ENCODE measurements around the gene NAALADL2. TPM values are rescaled to one million over a fixed set of nuclear protein-coding genes. Genes with fewer than 3 reads are reported as not detected.
"Not testable (repeated sequence)": the region's sequence is repeated elsewhere in the genome, so short reads cannot be mapped to it uniquely, and the experiment has no call there.

NAALADL2 gene
- polyA plus RNA-seq, 2 donors = 0.26 to 0.54 TPM

GRCh38 chr3:175526609-175527280 lies 667.6 kb downstream of the NAALADL2 start:
- WGBS, 2 donors = 47% methylated on average over 4 of the region's 4 CpGs
- Histone ChIP-seq H3K4me1 (ENCODE audit: control insufficient read depth in 2 of 2, insufficient read depth in 2 of 2, low read length in 1 of 2) (no peaks in the 10 kb centered on the region), H3K27ac (ENCODE audit: low read depth in 2 of 2, low read length in 1 of 2) (no peak overlapping the region), H3K9me3 (ENCODE audit: control insufficient read depth in 2 of 2, insufficient read depth in 1 of 2, low read depth in 1 of 2, low read length in 1 of 2) (peaks cover 0 to 2% of the 10 kb centered on the region in 2 donors), H3K4me3 (ENCODE audit: low read depth in 1 of 2, low read length in 2 of 2) (peak overlapping the region in 1 of 2 donors; percentile 49), H3K36me3 (ENCODE audit: control insufficient read depth in 2 of 2, insufficient read depth in 2 of 2, low read length in 1 of 2) (no peaks in the 10 kb centered on the region), H3K27me3 (ENCODE audit: control insufficient read depth in 1 of 2, insufficient read depth in 2 of 2, low read length in 2 of 2) (no peaks in the 10 kb centered on the region)

- not testable (repeated sequence) for H3K4me3 ChIP-seq (ENCODE audit: low read depth in 1 of 2, low read length in 2 of 2); H3K27ac ChIP-seq (ENCODE audit: low read depth in 2 of 2, low read length in 1 of 2); H3K27me3 ChIP-seq (ENCODE audit: control insufficient read depth in 1 of 2, insufficient read depth in 2 of 2, low read length in 2 of 2); H3K4me1 ChIP-seq (ENCODE audit: control insufficient read depth in 2 of 2, insufficient read depth in 2 of 2, low read length in 1 of 2); H3K36me3 ChIP-seq (ENCODE audit: control insufficient read depth in 2 of 2, insufficient read depth in 2 of 2, low read length in 1 of 2); H3K9me3 ChIP-seq (ENCODE audit: control insufficient read depth in 2 of 2, insufficient read depth in 1 of 2, low read depth in 1 of 2, low read length in 1 of 2)
- 66 to 67% methylated on average over 2 of the region's 2 CpGs for WGBS, 2 donors
These were observed 669.6 kb downstream of the NAALADL2 start for GRCh38 chr3:175528693-175529092.

- WGBS, 2 donors = 77 to 86% methylated on average over 2 of the region's 2 CpGs
- H3K4me3 ChIP-seq (ENCODE audit: low read depth in 1 of 2, low read length in 2 of 2) = no peak overlapping the region
- peaks cover 0 to 2% of the 10 kb centered on the region in 2 donors for H3K27me3 ChIP-seq (ENCODE audit: control insufficient read depth in 1 of 2, insufficient read depth in 2 of 2, low read length in 2 of 2)
- H3K27ac ChIP-seq (ENCODE audit: low read depth in 2 of 2, low read length in 1 of 2) = no peak overlapping the region
- H3K36me3 ChIP-seq (ENCODE audit: control insufficient read depth in 2 of 2, insufficient read depth in 2 of 2, low read length in 1 of 2) = no peaks in the 10 kb centered on the region
- H3K4me1 ChIP-seq (ENCODE audit: control insufficient read depth in 2 of 2, insufficient read depth in 2 of 2, low read length in 1 of 2) = no peaks in the 10 kb centered on the region
- H3K9me3 ChIP-seq (ENCODE audit: control insufficient read depth in 2 of 2, insufficient read depth in 1 of 2, low read depth in 1 of 2, low read length in 1 of 2) = no peaks in the 10 kb centered on the region
These were observed 676.2 kb downstream of the NAALADL2 start for GRCh38 chr3:175535351-175535750.

GRCh38 chr3:175546115-175546514 lies 687.0 kb downstream of the NAALADL2 start:
- Histone ChIP-seq H3K27ac (ENCODE audit: low read depth in 2 of 2, low read length in 1 of 2) (no peak overlapping the region), H3K4me1 (ENCODE audit: control insufficient read depth in 2 of 2, insufficient read depth in 2 of 2, low read length in 1 of 2) (no peaks in the 10 kb centered on the region), H3K9me3 (ENCODE audit: control insufficient read depth in 2 of 2, insufficient read depth in 1 of 2, low read depth in 1 of 2, low read length in 1 of 2) (no peaks in the 10 kb centered on the region), H3K4me3 (ENCODE audit: low read depth in 1 of 2, low read length in 2 of 2) (no peak overlapping the region), H3K36me3 (ENCODE audit: control insufficient read depth in 2 of 2, insufficient read depth in 2 of 2, low read length in 1 of 2) (no peaks in the 10 kb centered on the region), H3K27me3 (ENCODE audit: control insufficient read depth in 1 of 2, insufficient read depth in 2 of 2, low read length in 2 of 2) (no peaks in the 10 kb centered on the region)
- 92 to 95% methylated on average over 4 of the region's 4 CpGs for WGBS, 2 donors

- no peaks in the 10 kb centered on the region for H3K27me3 ChIP-seq (ENCODE audit: control insufficient read depth in 1 of 2, insufficient read depth in 2 of 2, low read length in 2 of 2)
- no peak overlapping the region for H3K27ac ChIP-seq (ENCODE audit: low read depth in 2 of 2, low read length in 1 of 2)
- H3K9me3 ChIP-seq (ENCODE audit: control insufficient read depth in 2 of 2, insufficient read depth in 1 of 2, low read depth in 1 of 2, low read length in 1 of 2) = no peaks in the 10 kb centered on the region
- H3K36me3 ChIP-seq (ENCODE audit: control insufficient read depth in 2 of 2, insufficient read depth in 2 of 2, low read length in 1 of 2) = no peaks in the 10 kb centered on the region
- WGBS, 2 donors = 83 to 85% methylated on average over 1 of the region's 1 CpG
- H3K4me3 ChIP-seq (ENCODE audit: low read depth in 1 of 2, low read length in 2 of 2) = no peak overlapping the region
- H3K4me1 ChIP-seq (ENCODE audit: control insufficient read depth in 2 of 2, insufficient read depth in 2 of 2, low read length in 1 of 2) = no peaks in the 10 kb centered on the region
These were observed 693.8 kb downstream of the NAALADL2 start for GRCh38 chr3:175552929-175553328.

GRCh38 chr3:175554801-175555200 lies 695.7 kb downstream of the NAALADL2 start:
- Histone ChIP-seq H3K27me3 (ENCODE audit: control insufficient read depth in 1 of 2, insufficient read depth in 2 of 2, low read length in 2 of 2) (no peaks in the 10 kb centered on the region), H3K36me3 (ENCODE audit: control insufficient read depth in 2 of 2, insufficient read depth in 2 of 2, low read length in 1 of 2) (no peaks in the 10 kb centered on the region), H3K27ac (ENCODE audit: low read depth in 2 of 2, low read length in 1 of 2) (no peak overlapping the region), H3K4me1 (ENCODE audit: control insufficient read depth in 2 of 2, insufficient read depth in 2 of 2, low read length in 1 of 2) (no peaks in the 10 kb centered on the region), H3K9me3 (ENCODE audit: control insufficient read depth in 2 of 2, insufficient read depth in 1 of 2, low read depth in 1 of 2, low read length in 1 of 2) (no peaks in the 10 kb centered on the region), H3K4me3 (ENCODE audit: low read depth in 1 of 2, low read length in 2 of 2) (no peak overlapping the region)

- no peaks in the 10 kb centered on the region for H3K27me3 ChIP-seq (ENCODE audit: control insufficient read depth in 1 of 2, insufficient read depth in 2 of 2, low read length in 2 of 2)
- WGBS, 2 donors = 78 to 90% methylated on average over 1 of the region's 1 CpG
- H3K27ac ChIP-seq (ENCODE audit: low read depth in 2 of 2, low read length in 1 of 2) = no peak overlapping the region
- no peaks in the 10 kb centered on the region for H3K4me1 ChIP-seq (ENCODE audit: control insufficient read depth in 2 of 2, insufficient read depth in 2 of 2, low read length in 1 of 2)
- H3K36me3 ChIP-seq (ENCODE audit: control insufficient read depth in 2 of 2, insufficient read depth in 2 of 2, low read length in 1 of 2) = no peaks in the 10 kb centered on the region
- H3K4me3 ChIP-seq (ENCODE audit: low read depth in 1 of 2, low read length in 2 of 2) = no peak overlapping the region
- H3K9me3 ChIP-seq (ENCODE audit: control insufficient read depth in 2 of 2, insufficient read depth in 1 of 2, low read depth in 1 of 2, low read length in 1 of 2) = no peaks in the 10 kb centered on the region
These were observed 699.1 kb downstream of the NAALADL2 start for GRCh38 chr3:175558261-175558660.

- Histone ChIP-seq H3K36me3 (ENCODE audit: control insufficient read depth in 2 of 2, insufficient read depth in 2 of 2, low read length in 1 of 2) (no peaks in the 10 kb centered on the region), H3K4me3 (ENCODE audit: low read depth in 1 of 2, low read length in 2 of 2) (no peak overlapping the region), H3K9me3 (ENCODE audit: control insufficient read depth in 2 of 2, insufficient read depth in 1 of 2, low read depth in 1 of 2, low read length in 1 of 2) (no peaks in the 10 kb centered on the region), H3K27ac (ENCODE audit: low read depth in 2 of 2, low read length in 1 of 2) (no peak overlapping the region), H3K27me3 (ENCODE audit: control insufficient read depth in 1 of 2, insufficient read depth in 2 of 2, low read length in 2 of 2) (no peaks in the 10 kb centered on the region), H3K4me1 (ENCODE audit: control insufficient read depth in 2 of 2, insufficient read depth in 2 of 2, low read length in 1 of 2) (no peaks in the 10 kb centered on the region)
These were observed 705.2 kb downstream of the NAALADL2 start for GRCh38 chr3:175564363-175564762.

- no peak overlapping the region for H3K27ac ChIP-seq (ENCODE audit: low read depth in 2 of 2, low read length in 1 of 2)
- no peaks in the 10 kb centered on the region for H3K27me3 ChIP-seq (ENCODE audit: control insufficient read depth in 1 of 2, insufficient read depth in 2 of 2, low read length in 2 of 2)
These were observed 712.0 kb downstream of the NAALADL2 start for GRCh38 chr3:175571096-175571495.

GRCh38 chr3:175573226-175573625 lies 714.1 kb downstream of the NAALADL2 start:
- H3K36me3 ChIP-seq (ENCODE audit: control insufficient read depth in 2 of 2, insufficient read depth in 2 of 2, low read length in 1 of 2) = no peaks in the 10 kb centered on the region
- H3K27me3 ChIP-seq (ENCODE audit: control insufficient read depth in 1 of 2, insufficient read depth in 2 of 2, low read length in 2 of 2) = no peaks in the 10 kb centered on the region
- no peaks in the 10 kb centered on the region for H3K9me3 ChIP-seq (ENCODE audit: control insufficient read depth in 2 of 2, insufficient read depth in 1 of 2, low read depth in 1 of 2, low read length in 1 of 2)
- H3K4me1 ChIP-seq (ENCODE audit: control insufficient read depth in 2 of 2, insufficient read depth in 2 of 2, low read length in 1 of 2) = no peaks in the 10 kb centered on the region
- no peak overlapping the region for H3K27ac ChIP-seq (ENCODE audit: low read depth in 2 of 2, low read length in 1 of 2)
- WGBS, 2 donors = 69 to 70% methylated on average over 2 of the region's 2 CpGs
- no peak overlapping the region for H3K4me3 ChIP-seq (ENCODE audit: low read depth in 1 of 2, low read length in 2 of 2)

More at GRCh38 chr3:175571096-175571495, 712.0 kb downstream of the NAALADL2 start:
- Histone ChIP-seq H3K9me3 (ENCODE audit: control insufficient read depth in 2 of 2, insufficient read depth in 1 of 2, low read depth in 1 of 2, low read length in 1 of 2) (no peaks in the 10 kb centered on the region), H3K36me3 (ENCODE audit: control insufficient read depth in 2 of 2, insufficient read depth in 2 of 2, low read length in 1 of 2) (no peaks in the 10 kb centered on the region), H3K4me3 (ENCODE audit: low read depth in 1 of 2, low read length in 2 of 2) (no peak overlapping the region), H3K4me1 (ENCODE audit: control insufficient read depth in 2 of 2, insufficient read depth in 2 of 2, low read length in 1 of 2) (no peaks in the 10 kb centered on the region)

Data from esophagus (tissue), 2 donors.